Measurements from ENCODE around the gene MCC.

The MCC gene

GRCh38 chr5:113054899-113055298, 433.4 kb downstream of the MCC start:
- DNase-seq (ENCODE audit: low read depth), result no peak

GRCh38 chr5:113053511-113053995, 434.7 kb downstream of the MCC start:
- no peak for DNase-seq (ENCODE audit: low read depth)

DNA sequence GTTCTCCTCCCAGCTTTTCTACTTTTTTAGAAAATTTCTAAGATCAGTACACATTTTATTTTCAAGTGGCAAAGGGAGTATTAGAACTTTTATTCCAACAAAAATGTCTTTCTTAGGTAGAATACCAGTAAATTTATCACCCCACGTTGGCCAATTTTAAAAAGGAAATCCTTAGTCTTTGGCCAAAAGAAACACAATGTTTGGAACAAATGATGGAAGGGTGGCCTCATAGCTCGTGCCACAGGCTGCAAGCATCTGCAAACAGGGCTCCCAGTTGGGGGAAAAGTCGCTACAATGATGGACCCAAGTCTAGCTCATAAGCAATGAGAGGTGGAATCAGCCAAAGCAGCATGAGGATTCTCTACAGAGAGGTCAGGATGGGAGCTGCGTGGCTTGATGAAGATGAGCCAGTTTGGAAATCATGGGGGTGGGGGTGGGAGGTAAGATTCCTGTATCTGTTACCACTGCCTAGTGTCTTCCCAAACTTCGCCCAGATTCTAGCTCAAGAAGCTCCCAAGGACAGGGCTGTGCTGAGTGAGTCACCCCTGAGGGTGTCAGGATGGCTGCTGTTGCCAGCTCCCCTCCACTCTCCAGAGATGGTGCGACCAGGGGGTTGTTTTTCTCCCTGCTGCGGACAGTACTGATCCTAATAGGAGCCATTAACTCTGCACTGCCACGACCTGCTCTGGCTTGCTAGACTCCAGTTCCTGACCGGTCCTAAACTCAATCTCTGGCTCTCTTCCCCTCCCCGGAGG, 436.0 kb downstream of the MCC start:
- no peak for DNase-seq (ENCODE audit: low read depth)

GRCh38 chr5:113050721-113051382, 437.4 kb downstream of the MCC start:
- no peak for DNase-seq (ENCODE audit: low read depth)

- DNase-seq (ENCODE audit: low read depth), result no peak
Measured at GRCh38 chr5:113048931-113049330, 439.3 kb downstream of the MCC start.

GRCh38 chr5:113047733-113048652, 440.3 kb downstream of the MCC start:
- DNase-seq (ENCODE audit: low read depth), result no peak

DNA sequence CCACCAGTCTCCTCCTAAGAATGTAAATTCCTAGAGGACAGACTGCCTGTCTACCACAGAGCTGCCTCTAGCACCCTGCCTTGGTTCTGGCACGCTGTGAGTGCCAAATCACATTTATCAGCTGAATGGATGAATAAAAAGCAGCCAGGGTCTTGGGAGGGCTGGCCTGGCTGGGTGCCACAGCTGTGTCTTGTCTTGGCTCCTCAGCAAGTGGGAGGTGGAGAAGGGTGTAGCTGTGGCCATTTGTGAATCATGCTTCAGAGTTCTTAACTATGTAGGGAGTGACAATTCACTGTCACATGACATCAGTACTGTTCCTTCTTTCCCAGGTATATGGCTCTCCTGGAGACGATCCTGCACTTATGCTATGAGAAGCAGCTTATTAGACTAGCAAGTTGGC, 441.0 kb downstream of the MCC start:
- no peak for DNase-seq (ENCODE audit: low read depth)

GRCh38 chr5:113044776-113045465, 443.3 kb downstream of the MCC start:
- no peak for DNase-seq (ENCODE audit: low read depth)

GRCh38 chr5:113043491-113043931, 444.7 kb downstream of the MCC start:
- DNase-seq (ENCODE audit: low read depth), result no peak

DNA sequence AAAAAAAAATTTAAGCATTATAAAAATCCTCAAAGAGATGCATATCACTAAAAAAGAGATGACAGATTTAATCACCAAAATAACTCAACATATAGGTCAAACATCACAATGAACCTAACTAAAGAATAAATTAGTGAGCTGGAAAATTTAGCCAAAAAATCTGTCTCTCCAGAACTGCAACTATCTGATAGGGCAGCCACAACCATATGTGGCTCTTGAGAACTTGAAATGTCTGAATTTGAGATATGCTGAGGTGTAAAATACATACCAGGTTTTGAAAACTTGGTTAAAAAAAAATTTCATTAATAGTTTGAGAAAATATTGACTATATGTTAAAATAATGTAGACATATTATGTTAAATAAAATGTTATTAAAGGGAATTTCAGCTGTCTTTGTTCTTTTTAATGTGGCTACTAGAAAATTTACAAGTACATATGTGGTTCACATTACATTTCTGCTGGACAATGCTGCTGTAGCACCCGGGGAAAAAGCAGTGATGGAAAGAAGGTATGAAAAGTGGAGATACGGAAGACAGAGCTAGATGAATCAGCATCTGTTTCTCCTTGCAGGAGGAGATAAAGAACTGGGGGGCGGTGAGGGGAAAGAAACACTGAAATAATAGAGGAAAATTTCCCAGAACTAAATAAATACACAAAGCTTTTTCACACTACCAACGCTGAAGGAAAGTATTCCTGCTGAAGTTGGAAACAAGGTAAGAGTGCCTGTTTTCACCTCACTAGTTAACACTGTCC, 445.6 kb downstream of the MCC start:
- no peak for DNase-seq (ENCODE audit: low read depth)

GRCh38 chr5:113040672-113041260, 447.5 kb downstream of the MCC start:
- DNase-seq (ENCODE audit: low read depth), result no peak

- DNase-seq (ENCODE audit: low read depth), result no peak
Measured at GRCh38 chr5:113039934-113040285, 448.3 kb downstream of the MCC start.

GRCh38 chr5:113039229-113039933, 448.9 kb downstream of the MCC start:
- no peak for DNase-seq (ENCODE audit: low read depth)

DNA sequence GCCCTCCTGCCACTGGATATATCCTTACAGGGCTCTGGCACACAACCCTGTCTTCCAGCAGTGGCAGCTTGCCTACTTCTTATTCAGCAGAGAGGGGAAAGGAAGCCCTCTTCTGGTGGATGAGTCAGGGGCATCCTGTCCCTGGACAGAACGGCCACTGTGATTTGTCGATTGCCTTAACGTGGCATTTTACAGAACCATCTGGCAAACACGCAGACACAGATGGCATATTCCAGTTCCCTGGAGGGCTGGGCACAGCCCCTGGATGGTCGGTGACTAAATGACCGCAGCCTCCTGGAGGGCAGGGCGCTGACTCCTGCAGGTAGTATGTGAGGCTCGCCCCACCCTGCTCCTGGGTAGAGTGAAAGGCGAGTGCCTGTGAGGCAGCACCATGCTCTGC, 449.5 kb downstream of the MCC start:
- DNase-seq (ENCODE audit: low read depth), result no peak

DNA sequence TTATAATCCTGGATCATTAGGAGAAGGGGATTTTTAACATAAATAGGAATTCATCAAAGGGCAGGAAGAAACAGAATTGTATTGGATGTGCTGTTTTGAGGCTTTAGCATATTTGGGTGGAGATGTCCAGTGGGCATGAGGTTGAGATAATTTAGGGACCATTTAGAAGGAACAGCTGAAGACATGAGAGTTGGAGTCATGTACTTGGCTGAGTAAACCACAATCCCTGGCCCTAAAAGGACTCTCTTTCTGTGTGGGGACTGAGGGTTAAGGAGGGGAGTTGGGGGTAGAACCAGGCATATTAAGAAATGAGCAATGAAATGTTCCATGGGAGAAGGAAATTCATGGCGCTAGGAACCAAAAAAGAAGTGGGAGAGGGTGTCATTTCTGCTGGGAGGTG, 450.1 kb downstream of the MCC start:
- DNase-seq (ENCODE audit: low read depth), result no peak

DNA sequence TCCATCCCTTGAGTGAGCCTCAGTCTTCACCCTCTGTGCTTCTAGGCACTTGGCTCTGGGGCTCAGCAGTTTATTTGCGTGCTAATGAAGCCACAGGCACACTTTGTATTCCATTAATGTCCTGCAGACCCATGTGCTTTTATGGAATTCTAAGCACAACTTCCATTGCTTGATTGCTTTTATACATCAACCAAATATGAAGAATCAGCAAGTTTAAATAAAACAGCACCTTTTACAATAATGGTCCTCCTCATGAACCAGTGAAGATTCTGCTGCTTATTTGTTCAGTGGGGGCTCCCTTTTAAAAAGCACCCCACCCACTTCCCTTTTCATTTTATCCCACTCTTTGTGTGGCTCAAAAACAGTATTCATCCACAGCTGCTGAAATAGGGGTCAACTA, 451.4 kb downstream of the MCC start:
- DNase-seq (ENCODE audit: low read depth), result no peak

- DNase-seq (ENCODE audit: low read depth), result no peak
Measured at GRCh38 chr5:113036321-113036720, 451.9 kb downstream of the MCC start.

DNA sequence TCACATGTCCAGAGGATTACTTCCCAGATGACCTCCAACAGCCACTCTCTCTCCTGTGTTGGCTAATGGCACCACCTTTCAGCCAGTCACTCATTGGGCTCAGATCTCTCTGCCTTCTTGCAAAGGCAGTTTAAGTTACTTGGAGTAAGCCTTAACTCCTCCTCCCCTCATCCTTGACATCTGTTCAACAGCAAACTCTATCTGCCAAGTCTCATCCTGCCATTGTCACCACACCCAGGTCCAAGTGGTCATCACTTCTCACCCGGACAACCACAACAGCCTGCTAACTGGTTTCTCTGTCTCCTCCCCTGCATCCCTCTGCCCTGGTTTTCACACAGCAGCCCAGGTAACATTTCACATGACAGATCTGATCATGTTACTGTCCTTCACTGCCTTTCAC, 453.2 kb downstream of the MCC start:
- no peak for DNase-seq (ENCODE audit: low read depth)

- DNase-seq (ENCODE audit: low read depth), result no peak
Measured at GRCh38 chr5:113034182-113034773, 454.0 kb downstream of the MCC start.

DNA sequence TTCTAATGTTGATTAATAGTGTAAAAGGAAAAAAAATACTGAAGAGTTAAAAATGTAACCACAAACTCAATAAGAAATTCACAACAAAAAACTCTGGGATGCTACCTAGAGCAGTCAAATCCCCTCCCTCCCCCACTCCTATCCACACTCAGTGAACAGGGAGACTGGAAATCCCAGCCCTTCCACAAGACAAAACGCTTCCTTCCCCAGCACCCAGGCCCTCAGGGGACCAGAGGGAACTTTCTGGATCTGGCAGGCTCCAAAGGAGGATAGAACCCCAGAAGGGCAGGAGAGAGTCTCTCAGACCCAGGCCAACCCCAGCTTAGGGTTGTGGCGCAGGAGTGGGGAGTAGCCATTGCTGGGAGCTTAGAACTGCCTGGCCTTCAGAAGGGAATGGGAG, 456.7 kb downstream of the MCC start:
- DNase-seq (ENCODE audit: low read depth), result no peak
